GM12878 (cell line): ENCODE measurements around the gene RAD9A. TPM values are rescaled to one million over a fixed set of nuclear protein-coding genes. Genes with fewer than 3 reads are reported as not detected.

Experiments used
- BCL3 ChIP-seq: IDR thresholded peaks from 2 replicates; pipeline ENCODE4 v1.6.1; 2011; ENCODE audit warnings: borderline replicate concordance, low read depth, mild to moderate bottlenecking, moderate library complexity, low read length; ENCODE audit not compliant: insufficient read depth, poor library complexity, severe bottlenecking
- BRCA1 ChIP-seq: IDR thresholded peaks from 2 replicates; pipeline ENCODE4 v1.6.1; 2011; ENCODE audit warnings: low read depth, low read length, improper control_type of control experiment
- CTCF ChIP-seq, 3 experiments: IDR thresholded peaks in 2 of 3; conservative IDR thresholded peaks in 1 of 3; 2 replicates each; pipeline ENCODE4 v1.5.1; 2011; ENCODE audit warnings: low read depth in 3 of 3, low read length in 3 of 3, mild to moderate bottlenecking in 3 of 3, control low read depth in 2 of 3, moderate library complexity in 2 of 3, inconsistent platforms in 1 of 3, mixed read lengths in 1 of 3; ENCODE audit not compliant: control insufficient read depth in 2 of 3, insufficient read depth in 1 of 3; ENCODE audit errors: extremely low read depth in 1 of 3
- ETV6 ChIP-seq, 2 experiments: fragments of 450-650 bp in 1 of 2; IDR thresholded peaks in 1 of 2; conservative IDR thresholded peaks in 1 of 2; 2 replicates each; pipeline ENCODE4 v1.6.1; 2014; ENCODE audit warnings: antibody characterized with exemption in 1 of 2, borderline replicate concordance in 1 of 2, low read depth in 1 of 2, mild to moderate bottlenecking in 1 of 2, moderate library complexity in 1 of 2
- GABPA ChIP-seq: IDR thresholded peaks from 2 replicates; pipeline ENCODE4 v1.6.1; 2014; ENCODE audit warnings: antibody characterized with exemption, low read depth, mild to moderate bottlenecking, inconsistent platforms
- GATAD2B ChIP-seq: fragments of 450-650 bp; conservative IDR thresholded peaks from 2 replicates; pipeline ENCODE4 v1.6.1; 2017; ENCODE audit warnings: low read depth, mild to moderate bottlenecking, moderate library complexity
- JUNB ChIP-seq: IDR thresholded peaks from 2 replicates; pipeline ENCODE4 v1.6.1; 2016; ENCODE audit warnings: antibody characterized with exemption, mild to moderate bottlenecking
- JUND ChIP-seq: IDR thresholded peaks from 2 replicates; pipeline ENCODE4 v1.6.1; 2012; ENCODE audit warnings: low read depth, mild to moderate bottlenecking, low read length, improper control_type of control experiment, moderate library complexity
- LARP7 ChIP-seq: fragments of 450-650 bp; IDR thresholded peaks from 2 replicates; pipeline ENCODE4 v1.6.1; 2017; ENCODE audit warnings: mild to moderate bottlenecking
- RBBP5 ChIP-seq: fragments of 200-600 bp; sonication (generic); conservative IDR thresholded peaks from 2 replicates; pipeline ENCODE4 v1.6.1; 2016
- SUPT20H ChIP-seq: IDR thresholded peaks from 2 replicates; pipeline ENCODE4 v1.6.1; 2011; ENCODE audit warnings: low read depth, mild to moderate bottlenecking, low read length, moderate library complexity, borderline replicate concordance; ENCODE audit not compliant: control insufficient read depth
- TAF1 ChIP-seq: IDR thresholded peaks from 2 replicates; pipeline ENCODE4 v1.6.1; 2011; ENCODE audit warnings: mild to moderate bottlenecking, low read depth, low read length, borderline replicate concordance
- TARDBP ChIP-seq: IDR thresholded peaks from 2 replicates; pipeline ENCODE4 v1.6.1; 2016; ENCODE audit warnings: borderline replicate concordance
- TCF3 ChIP-seq: IDR thresholded peaks from 2 replicates; pipeline ENCODE4 v1.6.1; 2012; ENCODE audit warnings: low read depth, mild to moderate bottlenecking, low read length, borderline replicate concordance; ENCODE audit not compliant: insufficient read depth
- ZBED1 ChIP-seq: IDR thresholded peaks from 2 replicates; pipeline ENCODE4 v1.6.1; 2016; ENCODE audit warnings: borderline replicate concordance
- ZBTB11 ChIP-seq: fragments of 450-650 bp; formaldehyde crosslinking; IDR thresholded peaks from 2 replicates; pipeline ENCODE4 v1.5.0; 2022; ENCODE audit warnings: mild to moderate bottlenecking, missing genetic modification characterization
- polyA plus RNA-seq, 11 experiments: library from polyadenylated mRNA; depleted of rRNA in 4 of 11; unstranded in 6 of 11; stranded (reverse) in 5 of 11; fragments of >200 nt; fragmentation: Nextera tagmentation in 4 of 11; fragmentation: Illumina TruSeq in 1 of 11; extraction: Ambion mirVana in 4 of 11; extraction: Trizol in 1 of 11; gene quantifications; 1 replicate in 1 of 11; 2 replicates in 10 of 11; pipeline versions ENCODE4 v1.2.1 to v1.2.3, GENCODE V29; 2011 to 2016; ENCODE audit warnings: inconsistent platforms in 2 of 11, missing spikeins in 2 of 11, low read depth in 1 of 11
- total RNA-seq, 4 experiments: library from RNA; depleted of rRNA in 3 of 4; stranded (reverse); fragments of >200 nt in 3 of 4; fragmentation: Illumina TruSeq in 1 of 4; extraction: Trizol in 1 of 4; gene quantifications; 2 replicates each; pipeline versions ENCODE4 v1.2.1 to v1.2.3, GENCODE V29; 2013 to 2021
- TF ChIP-seq, protein P1 (sequence below): fragments of 450-650 bp; IDR thresholded peaks from 2 replicates; pipeline ENCODE4 v1.6.1; 2017; ENCODE audit warnings: low read depth, mild to moderate bottlenecking, moderate library complexity

Gene RAD9A
- total and polyA plus RNA-seq, 10 of the 15 experiments (the other 5 are each of a cell fraction or from before 2014, with no cell fraction given): 1.1 to 36.2 (median 19.8) TPM

- TF ChIP-seq TAF1 (peak; percentile 54; the same call in 1 of the 2 replicates), JUNB (no peak), SUPT20H (no peak), ZBTB11 (CRISPR knock-in tag) (no peak), BRCA1 (no peak), BCL3 (no peak), ETV6 (conservative IDR thresholded peaks at IDR 0.05 in 1 of 2, IDR thresholded peaks at IDR 0.05 in 1 of 2; ENCODE audit: borderline replicate concordance in 1 of 2, low read depth in 1 of 2) (peak in 1 of 2 experiments; percentile 40; a peak in 1 of 4 replicates), LARP7 (no peak), RBBP5 (no peak), GABPA (no peak), JUND (no peak), TCF3 (peak; percentile 99), CTCF (IDR thresholded peaks at IDR 0.05 in 2 of 3, conservative IDR thresholded peaks at IDR 0.05 in 1 of 3; ENCODE audit: control insufficient read depth in 2 of 3, extremely low read depth in 1 of 3, insufficient read depth in 1 of 3, low read depth in 3 of 3, low read length in 3 of 3) (no peak), ZBED1 (peak; percentile 74; the same call in 1 of the 2 replicates), GATAD2B (peak; percentile 79; the same call in 1 of the 2 replicates), TARDBP (peak; percentile 81; the same call in 1 of the 2 replicates)
- TF ChIP-seq, protein P1, sequence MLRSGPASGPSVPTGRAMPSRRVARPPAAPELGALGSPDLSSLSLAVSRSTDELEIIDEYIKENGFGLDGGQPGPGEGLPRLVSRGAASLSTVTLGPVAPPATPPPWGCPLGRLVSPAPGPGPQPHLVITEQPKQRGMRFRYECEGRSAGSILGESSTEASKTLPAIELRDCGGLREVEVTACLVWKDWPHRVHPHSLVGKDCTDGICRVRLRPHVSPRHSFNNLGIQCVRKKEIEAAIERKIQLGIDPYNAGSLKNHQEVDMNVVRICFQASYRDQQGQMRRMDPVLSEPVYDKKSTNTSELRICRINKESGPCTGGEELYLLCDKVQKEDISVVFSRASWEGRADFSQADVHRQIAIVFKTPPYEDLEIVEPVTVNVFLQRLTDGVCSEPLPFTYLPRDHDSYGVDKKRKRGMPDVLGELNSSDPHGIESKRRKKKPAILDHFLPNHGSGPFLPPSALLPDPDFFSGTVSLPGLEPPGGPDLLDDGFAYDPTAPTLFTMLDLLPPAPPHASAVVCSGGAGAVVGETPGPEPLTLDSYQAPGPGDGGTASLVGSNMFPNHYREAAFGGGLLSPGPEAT: peak; percentile 72; the same call in 1 of the 2 replicates
These were observed 44.8 kb downstream of the RAD9A start (continued) for GRCh38 chr11:67436459-67437081.
